ENCODE measurements around the gene PKD1L1.

PKD1L1 gene

DNA sequence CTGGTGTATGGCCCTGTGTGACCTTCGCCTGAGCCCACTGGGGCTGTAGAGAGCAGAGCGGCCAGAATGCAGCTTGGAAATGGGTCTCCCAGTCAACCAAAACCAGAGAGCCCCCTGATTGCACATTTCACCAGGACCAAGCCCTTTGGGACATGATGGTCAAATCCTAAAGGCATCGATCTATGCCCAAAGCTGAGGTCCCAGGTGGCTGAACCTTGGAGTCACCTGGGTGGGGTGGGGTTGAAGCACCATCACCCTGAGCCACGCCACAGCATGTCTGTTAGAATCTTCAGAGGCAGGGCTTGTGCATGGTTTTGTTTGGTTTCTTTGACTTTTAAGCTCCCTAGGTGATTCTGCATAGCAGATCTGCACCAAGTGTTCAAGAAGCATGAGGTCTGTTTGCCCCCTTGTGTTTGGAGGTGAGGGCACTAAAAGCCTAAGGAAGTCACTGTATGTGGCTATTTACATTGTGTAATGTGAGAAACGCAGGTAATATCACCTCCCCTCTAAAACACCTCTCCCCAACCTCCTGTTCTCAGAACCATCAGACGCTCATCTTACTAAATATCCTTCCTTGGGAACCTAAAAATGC lies 9.6 kb downstream of the PKD1L1 start:
- Histone ChIP-seq H3K27ac (no peak overlapping the region), H3K9me3 (ENCODE audit: low read depth, low read length) (no peaks in the 10 kb centered on the region), H3K36me3 (ENCODE audit: insufficient read depth, low read length) (no peaks in the 10 kb centered on the region), H3K4me3 (no peak overlapping the region), H3K9ac (ENCODE audit: insufficient read length) (no peak overlapping the region)
- no peak for DNase-seq (ENCODE audit: low read depth, low spot score)
- no peak for TF ChIP-seq FOXP2 (optimal IDR thresholded peaks at IDR 0.05; ENCODE audit: control extremely low read depth, extremely low read length, insufficient read depth)
- TF ChIP-seq POLR2AphosphoS5 (IDR thresholded peaks at IDR 0.05; ENCODE audit: borderline replicate concordance, low read depth, low read length), result no peak
- TF ChIP-seq EZH2 (IDR thresholded peaks at IDR 0.05), result no peak

DNA sequence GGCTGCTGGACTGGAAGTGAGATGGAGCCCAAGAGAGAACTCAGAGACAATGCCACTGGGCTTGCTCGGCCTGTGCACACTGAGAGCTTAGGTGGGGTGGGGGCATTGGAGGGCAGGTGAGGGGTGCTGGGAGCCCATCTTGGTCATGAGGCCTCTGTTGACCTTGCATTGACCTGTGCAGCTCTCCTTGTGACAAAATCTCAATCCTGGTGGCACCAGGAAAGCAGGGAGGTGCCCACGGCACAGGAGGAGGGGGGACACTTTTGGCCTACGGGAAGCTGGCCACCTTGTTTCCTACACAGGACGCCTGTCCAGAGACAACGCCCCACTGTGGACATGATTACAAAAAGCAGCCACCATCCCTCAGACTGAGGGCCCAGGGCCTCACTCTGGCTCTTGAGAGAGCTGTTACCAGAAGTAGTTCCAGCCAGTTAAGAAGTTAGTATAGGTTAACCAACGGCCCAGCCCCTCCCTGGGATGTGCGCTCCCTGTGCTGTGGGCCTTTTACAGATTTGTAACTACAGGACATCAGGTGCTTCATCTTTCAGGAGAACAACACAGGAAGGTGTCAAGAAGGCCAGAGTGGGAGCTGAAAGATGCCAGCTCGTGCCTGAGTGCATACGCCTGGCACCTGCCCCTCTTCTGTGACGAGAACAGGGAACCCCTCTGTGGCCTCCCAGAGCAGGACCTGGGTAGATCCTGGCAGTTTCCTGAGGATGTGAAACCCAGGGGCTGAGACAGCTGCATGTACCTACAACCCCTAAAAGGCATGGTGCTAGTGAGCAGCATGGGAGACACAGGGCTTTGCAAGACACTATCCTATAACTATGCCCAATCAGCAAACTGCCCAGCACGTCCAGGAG lies 10.3 kb downstream of the PKD1L1 start:
- no peak for DNase-seq (ENCODE audit: low read depth, low spot score)
- Histone ChIP-seq H3K27ac (no peak overlapping the region), H3K4me3 (no peak overlapping the region)

DNA sequence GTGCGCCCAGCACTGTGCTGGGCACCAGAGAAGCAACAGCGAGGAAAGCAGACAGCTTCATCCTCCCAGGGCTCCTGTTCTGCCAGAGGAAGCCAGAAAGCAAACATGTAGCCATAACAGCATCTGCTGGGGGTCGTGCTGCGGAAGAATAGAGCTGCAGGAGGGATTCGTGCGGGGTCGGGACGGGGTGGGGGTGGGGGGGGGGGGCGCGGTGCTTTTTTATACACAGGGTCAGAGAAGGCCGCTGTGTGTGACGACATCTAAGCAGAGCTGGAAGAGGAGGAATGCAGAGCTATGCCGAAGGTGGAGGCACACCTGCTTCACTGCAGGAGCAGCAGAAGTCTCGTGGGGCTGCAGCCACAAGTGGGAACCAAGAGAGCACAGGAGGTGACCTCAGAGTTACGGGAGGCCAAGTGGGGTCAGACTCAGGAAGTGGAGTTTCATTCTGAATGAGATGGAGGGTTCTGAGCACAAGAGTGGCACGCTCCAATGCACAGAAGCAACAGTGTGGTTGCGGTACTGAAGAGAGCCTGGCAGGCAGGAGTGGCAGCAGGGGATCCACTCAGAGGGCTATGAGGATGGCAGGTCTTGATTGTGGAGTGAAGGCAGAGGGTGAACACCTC lies 11.1 kb downstream of the PKD1L1 start:
- DNase-seq (ENCODE audit: low read depth, low spot score), result no peak
- no peak overlapping the region for H3K4me3 ChIP-seq
- no peaks in the 10 kb centered on the region for H3K36me3 ChIP-seq (ENCODE audit: insufficient read depth, low read length)
- H3K9me3 ChIP-seq (ENCODE audit: low read depth, low read length), result no peaks in the 10 kb centered on the region
- no peak overlapping the region for H3K27ac ChIP-seq
- TF ChIP-seq FOXP2 (optimal IDR thresholded peaks at IDR 0.05; ENCODE audit: control extremely low read depth, extremely low read length, insufficient read depth) (no peak), POLR2AphosphoS5 (IDR thresholded peaks at IDR 0.05; ENCODE audit: borderline replicate concordance, low read depth, low read length) (no peak), EZH2 (IDR thresholded peaks at IDR 0.05) (no peak)
- no peak overlapping the region for H3K9ac ChIP-seq (ENCODE audit: insufficient read length)

More for the DNA sequence above, 10.3 kb downstream of the PKD1L1 start:
- H3K9ac ChIP-seq (ENCODE audit: insufficient read length), result no peak overlapping the region
- H3K9me3 ChIP-seq (ENCODE audit: low read depth, low read length), result no peaks in the 10 kb centered on the region
- TF ChIP-seq POLR2AphosphoS5 (IDR thresholded peaks at IDR 0.05; ENCODE audit: borderline replicate concordance, low read depth, low read length) (no peak), FOXP2 (optimal IDR thresholded peaks at IDR 0.05; ENCODE audit: control extremely low read depth, extremely low read length, insufficient read depth) (no peak), EZH2 (IDR thresholded peaks at IDR 0.05) (no peak)
- H3K36me3 ChIP-seq (ENCODE audit: insufficient read depth, low read length), result no peaks in the 10 kb centered on the region

DNA sequence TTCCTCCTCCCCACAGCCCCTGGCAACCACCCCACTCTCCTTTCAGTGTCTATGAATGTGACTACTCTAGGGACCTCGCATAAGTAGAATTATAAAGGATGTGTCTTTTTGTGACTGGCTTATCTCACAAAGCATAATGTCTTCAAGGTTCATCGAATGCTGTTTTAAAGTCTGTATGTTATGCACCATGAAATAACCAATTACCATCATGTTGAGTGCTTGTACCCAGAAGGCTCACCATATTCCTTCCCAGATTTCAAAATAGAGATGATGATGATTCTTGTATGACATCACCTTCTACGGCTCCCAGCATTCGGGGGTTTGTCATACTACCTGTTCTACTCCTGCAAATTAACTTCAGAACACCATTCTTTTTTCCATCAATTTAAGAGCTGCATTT lies 11.9 kb downstream of the PKD1L1 start:
- Histone ChIP-seq H3K9me3 (ENCODE audit: low read depth, low read length) (no peaks in the 10 kb centered on the region), H3K36me3 (ENCODE audit: insufficient read depth, low read length) (no peaks in the 10 kb centered on the region), H3K9ac (ENCODE audit: insufficient read length) (no peak overlapping the region), H3K4me3 (no peak overlapping the region), H3K27ac (no peak overlapping the region)
- DNase-seq (ENCODE audit: low read depth, low spot score), result no peak
- TF ChIP-seq POLR2AphosphoS5 (IDR thresholded peaks at IDR 0.05; ENCODE audit: borderline replicate concordance, low read depth, low read length) (no peak), EZH2 (IDR thresholded peaks at IDR 0.05) (no peak), FOXP2 (optimal IDR thresholded peaks at IDR 0.05; ENCODE audit: control extremely low read depth, extremely low read length, insufficient read depth) (no peak)

DNA sequence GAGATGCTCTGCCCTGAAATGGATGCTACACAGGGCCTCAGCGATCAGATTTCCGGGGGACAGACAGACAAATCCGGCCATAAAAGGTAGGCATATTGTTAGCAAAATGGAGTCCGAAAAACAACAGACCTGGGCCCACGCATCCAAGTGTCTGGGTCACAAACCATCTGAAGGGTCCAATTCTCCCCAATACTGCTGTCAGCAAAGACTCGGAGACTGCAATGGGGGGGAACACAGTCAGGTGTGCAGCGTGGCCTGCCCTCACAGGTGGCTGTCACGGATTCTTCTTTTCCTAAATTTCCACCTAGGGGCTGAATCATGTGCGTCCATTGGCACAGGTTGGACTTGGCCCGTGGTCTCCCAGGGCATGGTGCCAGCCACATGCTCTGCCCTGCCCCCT lies 12.9 kb downstream of the PKD1L1 start:
- Histone ChIP-seq H3K36me3 (ENCODE audit: insufficient read depth, low read length) (no peaks in the 10 kb centered on the region), H3K4me3 (no peak overlapping the region), H3K9ac (ENCODE audit: insufficient read length) (no peak overlapping the region), H3K9me3 (ENCODE audit: low read depth, low read length) (no peaks in the 10 kb centered on the region), H3K27ac (no peak overlapping the region)
- TF ChIP-seq POLR2AphosphoS5 (IDR thresholded peaks at IDR 0.05; ENCODE audit: borderline replicate concordance, low read depth, low read length) (no peak), FOXP2 (optimal IDR thresholded peaks at IDR 0.05; ENCODE audit: control extremely low read depth, extremely low read length, insufficient read depth) (no peak), EZH2 (IDR thresholded peaks at IDR 0.05) (no peak)
- DNase-seq (ENCODE audit: low read depth, low spot score), result no peak

DNA sequence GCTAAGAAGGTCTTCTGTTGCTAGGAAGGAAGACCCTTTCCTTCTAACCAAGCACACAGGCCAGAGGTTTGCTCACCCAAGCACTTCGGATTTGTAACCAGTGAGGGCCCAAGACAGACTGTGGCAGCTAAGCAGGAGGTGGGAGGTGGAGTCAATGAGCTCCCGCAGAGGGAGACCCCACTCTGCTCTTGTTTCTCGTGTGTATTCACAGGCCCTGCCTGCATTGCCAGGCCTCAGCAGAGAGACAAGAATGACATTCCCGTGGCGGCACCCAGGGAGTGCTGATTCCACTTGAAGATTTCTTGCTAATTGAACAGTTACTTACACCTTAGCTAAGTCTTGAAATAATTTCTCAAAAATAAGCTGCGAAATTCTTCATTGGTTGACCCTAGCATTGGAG lies 13.4 kb downstream of the PKD1L1 start:
- Histone ChIP-seq H3K36me3 (ENCODE audit: insufficient read depth, low read length) (no peaks in the 10 kb centered on the region), H3K4me3 (no peak overlapping the region), H3K9me3 (ENCODE audit: low read depth, low read length) (no peaks in the 10 kb centered on the region), H3K9ac (ENCODE audit: insufficient read length) (no peak overlapping the region), H3K27ac (no peak overlapping the region)
- no peak for DNase-seq (ENCODE audit: low read depth, low spot score)
- TF ChIP-seq POLR2AphosphoS5 (IDR thresholded peaks at IDR 0.05; ENCODE audit: borderline replicate concordance, low read depth, low read length), result no peak
- no peak for TF ChIP-seq FOXP2 (optimal IDR thresholded peaks at IDR 0.05; ENCODE audit: control extremely low read depth, extremely low read length, insufficient read depth)
- TF ChIP-seq EZH2 (IDR thresholded peaks at IDR 0.05), result no peak

DNA sequence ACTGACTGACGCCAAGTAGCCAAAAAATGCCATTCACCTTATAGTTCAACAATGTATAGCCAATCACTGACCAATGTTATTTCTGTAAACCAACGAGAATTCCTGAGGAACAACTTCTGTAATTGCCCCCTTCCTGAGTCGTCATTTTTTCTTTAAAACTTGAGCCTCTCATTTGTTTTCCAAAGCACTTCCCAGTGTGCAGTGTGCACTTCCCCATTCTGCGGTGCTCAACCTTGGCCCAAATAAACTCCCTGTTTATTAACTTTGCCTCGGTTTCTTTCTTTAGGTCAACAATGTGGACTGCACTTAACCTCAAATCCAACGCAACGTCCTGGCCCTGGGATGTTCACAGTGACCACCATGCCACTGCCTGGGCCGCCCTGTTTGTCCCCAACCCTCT lies 15.1 kb downstream of the PKD1L1 start:
- H3K27ac ChIP-seq, result no peak overlapping the region

DNA sequence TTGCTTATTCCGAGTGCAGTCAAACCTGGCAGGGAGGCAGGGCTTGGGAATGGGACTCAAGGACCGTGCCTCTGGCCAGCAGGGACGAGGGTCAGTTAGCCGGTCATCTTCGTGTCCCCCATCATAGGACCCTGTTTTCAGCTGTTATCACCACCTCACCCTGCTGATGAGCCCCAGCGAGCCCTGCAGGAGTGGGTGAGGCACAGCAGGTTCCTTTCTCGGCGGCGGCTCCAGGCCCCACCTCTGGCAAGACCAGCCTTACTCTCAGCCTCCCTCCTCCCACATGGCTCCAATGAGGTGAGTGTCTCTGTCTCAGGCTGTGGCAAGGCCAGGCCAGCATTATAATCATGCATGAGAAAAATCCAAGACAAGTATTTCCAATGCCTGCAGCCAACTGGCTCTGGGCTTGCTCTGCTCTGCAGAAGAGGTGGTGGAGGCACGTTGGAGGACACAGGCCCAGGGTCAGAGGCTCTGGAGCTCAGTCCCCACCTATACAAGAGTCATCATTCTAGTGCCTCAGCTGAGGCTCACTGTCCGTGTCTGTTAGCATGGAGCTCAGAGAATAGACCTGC lies 15.7 kb downstream of the PKD1L1 start:
- no peak overlapping the region for H3K27ac ChIP-seq

More for the DNA sequence above, 15.1 kb downstream of the PKD1L1 start:
- Histone ChIP-seq H3K36me3 (ENCODE audit: insufficient read depth, low read length) (no peaks in the 10 kb centered on the region), H3K4me3 (no peak overlapping the region), H3K9me3 (ENCODE audit: low read depth, low read length) (no peaks in the 10 kb centered on the region), H3K9ac (ENCODE audit: insufficient read length) (no peak overlapping the region)
- TF ChIP-seq EZH2 (IDR thresholded peaks at IDR 0.05) (no peak), FOXP2 (optimal IDR thresholded peaks at IDR 0.05; ENCODE audit: control extremely low read depth, extremely low read length, insufficient read depth) (no peak), POLR2AphosphoS5 (IDR thresholded peaks at IDR 0.05; ENCODE audit: borderline replicate concordance, low read depth, low read length) (no peak)
- DNase-seq (ENCODE audit: low read depth, low spot score), result no peak

More for the DNA sequence above, 15.7 kb downstream of the PKD1L1 start:
- H3K9ac ChIP-seq (ENCODE audit: insufficient read length), result no peak overlapping the region
- no peaks in the 10 kb centered on the region for H3K9me3 ChIP-seq (ENCODE audit: low read depth, low read length)
- H3K4me3 ChIP-seq, result no peak overlapping the region
- no peak for TF ChIP-seq POLR2AphosphoS5 (IDR thresholded peaks at IDR 0.05; ENCODE audit: borderline replicate concordance, low read depth, low read length)
- TF ChIP-seq EZH2 (IDR thresholded peaks at IDR 0.05), result no peak
- no peak for TF ChIP-seq FOXP2 (optimal IDR thresholded peaks at IDR 0.05; ENCODE audit: control extremely low read depth, extremely low read length, insufficient read depth)
- no peak for DNase-seq (ENCODE audit: low read depth, low spot score)
- H3K36me3 ChIP-seq (ENCODE audit: insufficient read depth, low read length), result no peaks in the 10 kb centered on the region
